ENCODE data around the gene PLPPR4.

PLPPR4 gene, protein sequence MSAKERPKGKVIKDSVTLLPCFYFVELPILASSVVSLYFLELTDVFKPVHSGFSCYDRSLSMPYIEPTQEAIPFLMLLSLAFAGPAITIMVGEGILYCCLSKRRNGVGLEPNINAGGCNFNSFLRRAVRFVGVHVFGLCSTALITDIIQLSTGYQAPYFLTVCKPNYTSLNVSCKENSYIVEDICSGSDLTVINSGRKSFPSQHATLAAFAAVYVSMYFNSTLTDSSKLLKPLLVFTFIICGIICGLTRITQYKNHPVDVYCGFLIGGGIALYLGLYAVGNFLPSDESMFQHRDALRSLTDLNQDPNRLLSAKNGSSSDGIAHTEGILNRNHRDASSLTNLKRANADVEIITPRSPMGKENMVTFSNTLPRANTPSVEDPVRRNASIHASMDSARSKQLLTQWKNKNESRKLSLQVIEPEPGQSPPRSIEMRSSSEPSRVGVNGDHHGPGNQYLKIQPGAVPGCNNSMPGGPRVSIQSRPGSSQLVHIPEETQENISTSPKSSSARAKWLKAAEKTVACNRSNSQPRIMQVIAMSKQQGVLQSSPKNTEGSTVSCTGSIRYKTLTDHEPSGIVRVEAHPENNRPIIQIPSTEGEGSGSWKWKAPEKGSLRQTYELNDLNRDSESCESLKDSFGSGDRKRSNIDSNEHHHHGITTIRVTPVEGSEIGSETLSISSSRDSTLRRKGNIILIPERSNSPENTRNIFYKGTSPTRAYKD

DNA sequence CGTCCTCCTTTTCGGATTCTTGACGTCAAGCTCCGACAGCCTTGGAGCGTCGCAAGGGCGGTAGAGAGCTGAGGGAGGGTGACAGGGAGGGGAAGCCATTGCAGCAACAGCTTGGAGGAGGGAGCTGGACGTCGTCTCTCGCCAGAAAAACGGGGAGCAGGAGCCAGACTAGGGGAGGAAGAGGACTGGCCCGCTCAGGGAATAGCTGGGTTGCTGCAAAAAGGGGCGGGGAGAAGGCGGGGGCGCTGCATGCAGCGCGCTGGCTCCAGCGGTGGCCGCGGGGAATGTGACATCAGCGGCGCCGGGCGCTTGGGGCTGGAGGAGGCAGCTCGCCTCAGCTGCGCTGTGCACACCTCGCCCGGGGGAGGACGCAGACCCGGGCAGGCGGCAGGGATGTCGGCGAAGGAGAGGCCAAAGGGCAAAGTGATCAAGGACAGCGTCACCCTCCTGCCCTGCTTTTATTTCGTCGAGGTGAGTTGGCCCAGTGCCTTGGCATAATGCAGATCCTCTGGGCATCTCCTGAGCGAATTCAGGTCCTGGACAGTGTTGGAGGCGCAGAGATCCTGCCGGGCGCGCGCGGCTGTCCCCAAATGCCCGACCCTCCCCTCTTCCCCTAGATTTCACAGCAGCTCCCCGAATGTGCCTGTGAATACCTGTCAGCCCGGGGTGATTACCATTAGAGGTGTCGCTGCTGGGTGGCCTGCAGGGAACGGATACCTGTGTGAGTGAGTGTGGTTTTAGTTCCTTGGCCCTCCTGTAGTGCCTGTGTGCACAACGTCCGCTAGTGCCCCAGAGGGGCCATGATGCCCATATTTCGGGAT, at the start of gene PLPPR4:
PLPPR4 (plus strand) TSS at position 292 of the 821 bp plus-strand sequence; CDS start at position 394, 102 bp downstream.
- Histone ChIP-seq H3K4me1 (ENCODE audit: control insufficient read depth, insufficient read depth, low read length) (no peaks in the 10 kb centered on the region), H3K9ac (ENCODE audit: low read length) (no peak within 1 kb of the TSS), H3K4me3 (ENCODE audit: low read length) (no peak within 1 kb of the TSS), H3K27me3 (ENCODE audit: control insufficient read depth, insufficient read depth, low read length) (peaks cover 21% of the 10 kb centered on the region), H3K9me3 (ENCODE audit: control insufficient read depth, low read length) (no peaks in the 10 kb centered on the region), H3K36me3 (ENCODE audit: control insufficient read depth, insufficient read depth, low read length) (no peaks in the 10 kb centered on the region)

DNA sequence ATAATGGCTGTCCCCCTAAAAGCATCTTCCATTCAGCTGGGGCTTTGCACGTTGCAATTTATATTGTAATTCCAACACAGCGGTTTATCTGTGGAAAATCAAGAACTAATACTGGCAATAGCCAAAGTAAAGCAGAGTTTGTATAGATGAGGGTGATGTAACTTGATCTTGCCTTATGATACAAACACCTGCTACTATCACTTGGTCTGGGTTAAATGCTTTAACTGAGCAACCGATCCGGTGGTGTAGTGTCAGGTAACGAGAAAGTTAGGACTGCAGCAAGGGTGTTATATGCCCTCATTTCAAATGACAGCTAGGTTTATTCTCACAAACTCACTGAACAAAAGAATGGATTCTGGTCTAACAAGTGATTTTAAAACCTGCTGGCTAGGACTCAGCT, 47.3 kb upstream of the PLPPR4 start:
- H3K4me1 ChIP-seq (ENCODE audit: control insufficient read depth, insufficient read depth, low read length): no peaks in the 10 kb centered on the region
- no peaks in the 10 kb centered on the region for H3K9me3 ChIP-seq (ENCODE audit: control insufficient read depth, low read length)
- H3K36me3 ChIP-seq (ENCODE audit: control insufficient read depth, insufficient read depth, low read length): no peaks in the 10 kb centered on the region
- H3K4me3 ChIP-seq (ENCODE audit: low read length): no peak overlapping the region
- H3K27me3 ChIP-seq (ENCODE audit: control insufficient read depth, insufficient read depth, low read length): no peaks in the 10 kb centered on the region
- no peak overlapping the region for H3K9ac ChIP-seq (ENCODE audit: low read length)

DNA sequence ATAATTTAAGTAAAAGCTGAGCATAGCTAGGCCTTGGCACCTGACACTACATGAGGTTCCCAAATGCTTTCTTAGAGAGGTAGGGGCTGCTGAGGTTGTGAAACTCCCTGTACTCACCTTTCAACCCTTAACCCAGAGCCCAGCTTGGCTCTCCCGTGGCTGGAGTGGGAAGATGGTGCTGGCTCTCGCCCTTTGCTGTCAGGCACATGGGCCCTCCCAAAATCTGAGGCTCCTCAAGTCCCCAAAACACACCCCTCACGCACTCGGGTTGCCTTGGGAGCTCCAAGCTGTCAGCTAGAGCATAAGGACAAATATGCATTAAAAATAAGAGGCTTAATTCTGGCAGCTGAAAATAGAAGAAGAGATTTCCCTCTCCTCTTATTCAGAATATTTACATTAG, 46.7 kb upstream of the PLPPR4 start:
- Histone ChIP-seq H3K36me3 (ENCODE audit: control insufficient read depth, insufficient read depth, low read length) (no peaks in the 10 kb centered on the region), H3K9me3 (ENCODE audit: control insufficient read depth, low read length) (no peaks in the 10 kb centered on the region), H3K4me1 (ENCODE audit: control insufficient read depth, insufficient read depth, low read length) (no peaks in the 10 kb centered on the region), H3K9ac (ENCODE audit: low read length) (no peak overlapping the region), H3K4me3 (ENCODE audit: low read length) (no peak overlapping the region), H3K27me3 (ENCODE audit: control insufficient read depth, insufficient read depth, low read length) (no peaks in the 10 kb centered on the region)

DNA sequence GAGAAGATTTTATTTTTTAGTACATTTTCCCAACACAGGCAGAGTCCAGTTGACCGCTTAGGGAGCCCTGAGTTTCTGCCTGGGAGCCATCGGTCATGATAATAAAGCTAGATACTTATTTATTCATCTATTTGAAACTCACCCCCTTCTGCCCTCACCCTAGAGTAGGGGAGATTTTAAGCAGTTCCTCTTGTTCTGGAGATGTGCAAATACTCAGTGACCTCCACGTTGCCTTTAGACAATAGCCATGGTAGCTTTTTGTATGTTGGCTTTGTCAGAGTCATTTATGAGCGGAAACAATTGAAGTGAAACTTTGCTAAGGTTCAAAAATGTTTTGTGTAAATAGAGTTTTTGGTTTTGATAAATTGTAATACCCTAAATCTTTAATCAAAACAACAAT, 45.7 kb upstream of the PLPPR4 start:
- Histone ChIP-seq H3K27me3 (ENCODE audit: control insufficient read depth, insufficient read depth, low read length) (no peaks in the 10 kb centered on the region), H3K36me3 (ENCODE audit: control insufficient read depth, insufficient read depth, low read length) (no peaks in the 10 kb centered on the region), H3K4me3 (ENCODE audit: low read length) (no peak overlapping the region), H3K9ac (ENCODE audit: low read length) (no peak overlapping the region), H3K9me3 (ENCODE audit: control insufficient read depth, low read length) (no peaks in the 10 kb centered on the region), H3K4me1 (ENCODE audit: control insufficient read depth, insufficient read depth, low read length) (no peaks in the 10 kb centered on the region)

DNA sequence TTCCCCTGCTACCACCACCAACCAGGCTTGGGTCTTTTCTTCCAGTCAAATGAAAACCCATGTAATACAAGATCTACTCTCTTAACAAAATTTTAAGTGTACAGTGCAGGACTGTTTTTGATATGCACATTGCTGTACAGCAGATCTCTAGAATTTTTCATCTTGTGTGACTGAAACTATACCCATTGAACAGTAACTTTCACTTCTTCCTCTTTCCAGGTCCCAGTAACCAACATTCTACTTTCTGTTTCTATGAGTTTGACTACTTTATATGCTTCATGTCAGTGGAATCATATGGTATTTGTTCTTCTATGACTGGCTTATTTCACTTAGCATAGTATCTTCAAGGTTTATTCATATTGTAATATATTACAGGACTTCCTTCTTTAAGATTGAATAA, 45.3 kb upstream of the PLPPR4 start:
- H3K36me3 ChIP-seq (ENCODE audit: control insufficient read depth, insufficient read depth, low read length): no peaks in the 10 kb centered on the region
- no peak overlapping the region for H3K4me3 ChIP-seq (ENCODE audit: low read length)

GRCh38 chr1:99227056-99227897, 37.0 kb upstream of the PLPPR4 start:
- no peak overlapping the region for H3K4me3 ChIP-seq (ENCODE audit: low read length)
- H3K27me3 ChIP-seq (ENCODE audit: control insufficient read depth, insufficient read depth, low read length): no peaks in the 10 kb centered on the region
- H3K4me1 ChIP-seq (ENCODE audit: control insufficient read depth, insufficient read depth, low read length): no peaks in the 10 kb centered on the region
- no peaks in the 10 kb centered on the region for H3K9me3 ChIP-seq (ENCODE audit: control insufficient read depth, low read length)
- H3K9ac ChIP-seq (ENCODE audit: low read length): no peak overlapping the region
- no peaks in the 10 kb centered on the region for H3K36me3 ChIP-seq (ENCODE audit: control insufficient read depth, insufficient read depth, low read length)

More for the DNA sequence above, 45.3 kb upstream of the PLPPR4 start:
- H3K4me1 ChIP-seq (ENCODE audit: control insufficient read depth, insufficient read depth, low read length): no peaks in the 10 kb centered on the region
- no peak overlapping the region for H3K9ac ChIP-seq (ENCODE audit: low read length)
- H3K9me3 ChIP-seq (ENCODE audit: control insufficient read depth, low read length): no peaks in the 10 kb centered on the region
- no peaks in the 10 kb centered on the region for H3K27me3 ChIP-seq (ENCODE audit: control insufficient read depth, insufficient read depth, low read length)

DNA sequence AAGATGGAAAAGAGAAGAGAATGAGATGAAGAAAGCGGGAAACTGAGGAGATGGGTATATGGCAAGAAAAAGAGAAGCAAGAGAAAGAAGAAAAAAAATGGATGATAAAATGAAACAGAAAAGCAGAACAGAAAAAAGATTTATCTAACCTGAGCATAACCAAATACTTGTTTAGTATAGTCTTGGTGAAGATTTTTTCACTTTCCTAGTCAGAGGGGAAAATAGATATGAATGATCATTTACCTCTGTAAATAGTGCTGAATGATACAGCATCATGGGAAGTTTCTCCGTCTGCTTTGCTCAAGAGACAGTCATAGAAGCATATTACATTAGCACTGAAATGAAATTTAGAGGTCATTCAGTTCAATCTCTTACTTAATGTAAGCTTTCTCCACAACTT, 36.1 kb upstream of the PLPPR4 start:
- Histone ChIP-seq H3K36me3 (ENCODE audit: control insufficient read depth, insufficient read depth, low read length) (no peaks in the 10 kb centered on the region), H3K27me3 (ENCODE audit: control insufficient read depth, insufficient read depth, low read length) (no peaks in the 10 kb centered on the region), H3K9ac (ENCODE audit: low read length) (no peak overlapping the region), H3K4me1 (ENCODE audit: control insufficient read depth, insufficient read depth, low read length) (no peaks in the 10 kb centered on the region), H3K9me3 (ENCODE audit: control insufficient read depth, low read length) (no peaks in the 10 kb centered on the region), H3K4me3 (ENCODE audit: low read length) (no peak overlapping the region)

DNA sequence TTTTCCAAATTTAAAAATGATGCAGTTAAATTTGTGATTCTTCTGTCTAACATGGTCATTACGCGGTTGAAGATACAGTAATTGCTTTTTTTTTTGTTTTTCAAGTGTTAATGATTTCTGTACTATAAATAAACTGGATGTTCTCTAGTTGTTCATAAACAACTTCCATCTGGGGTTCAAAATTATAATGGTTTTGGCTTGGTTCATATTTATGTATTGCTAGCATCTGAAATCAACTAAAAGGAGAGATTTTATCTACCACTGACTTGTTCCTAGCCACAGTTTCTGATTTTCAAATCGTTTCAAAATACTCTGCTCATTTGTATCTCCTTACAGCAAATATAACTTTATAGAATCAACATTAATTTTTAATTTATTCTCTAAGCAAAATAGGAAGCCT, 35.2 kb upstream of the PLPPR4 start:
- Histone ChIP-seq H3K9ac (ENCODE audit: low read length) (no peak overlapping the region), H3K4me1 (ENCODE audit: control insufficient read depth, insufficient read depth, low read length) (no peaks in the 10 kb centered on the region), H3K36me3 (ENCODE audit: control insufficient read depth, insufficient read depth, low read length) (no peaks in the 10 kb centered on the region), H3K4me3 (ENCODE audit: low read length) (no peak overlapping the region), H3K27me3 (ENCODE audit: control insufficient read depth, insufficient read depth, low read length) (no peaks in the 10 kb centered on the region), H3K9me3 (ENCODE audit: control insufficient read depth, low read length) (no peaks in the 10 kb centered on the region)

GRCh38 chr1:99230695-99231094, 33.6 kb upstream of the PLPPR4 start:
- no peaks in the 10 kb centered on the region for H3K4me1 ChIP-seq (ENCODE audit: control insufficient read depth, insufficient read depth, low read length)
- H3K9me3 ChIP-seq (ENCODE audit: control insufficient read depth, low read length): no peaks in the 10 kb centered on the region
- no peaks in the 10 kb centered on the region for H3K27me3 ChIP-seq (ENCODE audit: control insufficient read depth, insufficient read depth, low read length)
- no peak overlapping the region for H3K4me3 ChIP-seq (ENCODE audit: low read length)
- no peak overlapping the region for H3K9ac ChIP-seq (ENCODE audit: low read length)
- H3K36me3 ChIP-seq (ENCODE audit: control insufficient read depth, insufficient read depth, low read length): no peaks in the 10 kb centered on the region

DNA sequence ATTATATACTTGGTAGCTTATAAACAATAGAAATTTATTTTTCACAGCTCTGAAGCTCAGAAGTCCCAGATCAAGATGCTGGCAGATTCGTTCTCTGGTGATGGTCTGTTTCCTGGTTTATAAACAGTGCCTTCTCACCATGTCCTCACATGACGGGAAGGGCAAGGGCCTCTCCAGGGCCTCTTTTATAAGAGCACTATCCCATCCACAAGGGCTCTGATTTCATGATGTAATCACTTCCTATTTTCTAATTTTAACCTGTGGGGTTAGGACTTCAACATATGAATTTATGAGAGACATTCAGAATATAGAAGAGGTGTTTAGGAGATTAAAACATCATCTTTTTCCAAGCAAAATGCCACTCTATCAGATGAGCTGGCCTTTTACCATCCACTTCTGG, 32.1 kb upstream of the PLPPR4 start:
- H3K36me3 ChIP-seq (ENCODE audit: control insufficient read depth, insufficient read depth, low read length): no peaks in the 10 kb centered on the region

GRCh38 chr1:99233446-99233845, 30.8 kb upstream of the PLPPR4 start:
- Histone ChIP-seq H3K36me3 (ENCODE audit: control insufficient read depth, insufficient read depth, low read length) (no peaks in the 10 kb centered on the region), H3K4me1 (ENCODE audit: control insufficient read depth, insufficient read depth, low read length) (no peaks in the 10 kb centered on the region), H3K9ac (ENCODE audit: low read length) (no peak overlapping the region), H3K9me3 (ENCODE audit: control insufficient read depth, low read length) (no peaks in the 10 kb centered on the region), H3K27me3 (ENCODE audit: control insufficient read depth, insufficient read depth, low read length) (no peaks in the 10 kb centered on the region), H3K4me3 (ENCODE audit: low read length) (no peak overlapping the region)

More for the DNA sequence above, 32.1 kb upstream of the PLPPR4 start:
- Histone ChIP-seq H3K4me1 (ENCODE audit: control insufficient read depth, insufficient read depth, low read length) (no peaks in the 10 kb centered on the region), H3K9ac (ENCODE audit: low read length) (no peak overlapping the region), H3K4me3 (ENCODE audit: low read length) (no peak overlapping the region), H3K27me3 (ENCODE audit: control insufficient read depth, insufficient read depth, low read length) (no peaks in the 10 kb centered on the region), H3K9me3 (ENCODE audit: control insufficient read depth, low read length) (no peaks in the 10 kb centered on the region)

Measured in mucosa of stomach (tissue), 1 donor.